ENCODE measurements around the gene DYNC1H1.
"Not testable (repeated sequence)": the region's sequence is repeated elsewhere in the genome, so short reads cannot be mapped to it uniquely, and the experiment has no call there.

DYNC1H1 gene

DNA sequence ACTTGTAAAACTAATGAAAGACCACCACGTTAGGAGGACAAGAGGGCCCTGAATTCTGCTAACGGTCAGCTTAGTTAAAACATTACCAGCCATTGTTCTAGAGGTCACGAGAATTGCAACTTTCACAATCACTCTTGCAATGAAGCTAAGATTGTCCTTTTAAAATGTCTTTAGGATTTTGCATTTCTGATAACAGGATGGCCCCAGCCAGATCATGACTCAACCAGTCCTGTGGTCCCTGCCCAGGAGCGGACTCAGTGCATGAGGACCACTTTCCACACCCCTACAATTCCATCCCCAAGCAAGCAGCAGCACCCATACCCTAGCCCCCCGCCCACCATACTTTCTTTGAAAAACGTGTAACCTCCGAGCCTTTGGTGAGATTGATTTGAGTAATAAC lies 93.8 kb downstream of the DYNC1H1 start:
- no peak for DNase-seq (ENCODE audit: extremely low read depth in 1 of 2, low read depth in 1 of 2)

DNA sequence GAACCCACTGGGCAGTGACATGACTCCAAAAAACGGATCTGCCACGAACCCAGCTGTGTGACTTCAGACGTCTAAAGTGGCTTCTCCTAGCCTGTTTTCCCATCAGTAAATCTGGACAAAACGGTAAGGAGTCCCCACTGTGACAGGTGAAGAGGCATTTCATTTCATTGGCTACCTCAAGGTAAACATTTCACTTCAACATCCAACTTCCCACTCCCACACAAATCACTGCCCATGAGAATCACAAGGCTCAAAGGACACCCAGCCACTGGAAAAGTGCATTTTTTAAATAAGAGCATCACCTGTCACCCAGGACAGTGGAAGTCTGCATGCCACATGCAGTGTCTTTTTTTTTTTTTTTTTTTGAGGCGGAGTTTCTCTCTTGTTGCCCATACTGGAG lies 94.6 kb downstream of the DYNC1H1 start:
- no peak for DNase-seq (ENCODE audit: extremely low read depth in 1 of 2, low read depth in 1 of 2)

DNA sequence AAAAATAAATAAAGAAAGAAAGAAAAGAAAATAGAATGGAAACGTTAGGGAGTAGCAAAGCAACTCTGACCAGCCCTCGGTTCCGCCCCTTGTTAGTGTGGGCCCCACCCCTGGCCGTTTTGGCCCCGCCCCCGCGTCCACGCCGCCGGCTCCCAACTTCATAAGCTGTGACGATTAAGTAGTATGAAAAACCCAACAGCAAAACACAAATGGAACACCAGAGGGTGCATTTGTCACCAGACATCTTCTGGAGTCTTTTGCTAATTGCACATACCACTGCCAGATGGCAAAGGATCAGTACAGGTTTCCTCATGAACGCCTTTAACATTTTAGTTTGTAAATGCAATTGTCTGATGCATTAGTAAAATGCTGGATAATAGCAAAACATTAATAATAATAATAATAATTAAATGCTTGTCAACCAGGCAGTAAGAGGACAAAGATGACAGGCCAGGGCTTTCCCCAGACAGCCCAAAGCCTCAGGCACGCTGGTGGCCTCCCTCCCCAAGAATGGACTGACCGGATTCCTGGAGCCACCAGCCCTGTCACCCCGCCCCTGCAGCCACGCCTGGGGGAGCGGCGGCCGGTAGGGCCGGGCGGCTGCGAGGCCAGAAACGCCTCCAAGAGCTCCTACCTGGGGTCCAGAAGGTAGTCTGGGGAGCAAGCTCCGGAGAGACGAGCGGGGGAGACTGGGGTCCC lies 98.9 kb downstream of the DYNC1H1 start:
- DNase-seq (ENCODE audit: extremely low read depth in 1 of 2, low read depth in 1 of 2) = peak; percentile 33 to 56

DNA sequence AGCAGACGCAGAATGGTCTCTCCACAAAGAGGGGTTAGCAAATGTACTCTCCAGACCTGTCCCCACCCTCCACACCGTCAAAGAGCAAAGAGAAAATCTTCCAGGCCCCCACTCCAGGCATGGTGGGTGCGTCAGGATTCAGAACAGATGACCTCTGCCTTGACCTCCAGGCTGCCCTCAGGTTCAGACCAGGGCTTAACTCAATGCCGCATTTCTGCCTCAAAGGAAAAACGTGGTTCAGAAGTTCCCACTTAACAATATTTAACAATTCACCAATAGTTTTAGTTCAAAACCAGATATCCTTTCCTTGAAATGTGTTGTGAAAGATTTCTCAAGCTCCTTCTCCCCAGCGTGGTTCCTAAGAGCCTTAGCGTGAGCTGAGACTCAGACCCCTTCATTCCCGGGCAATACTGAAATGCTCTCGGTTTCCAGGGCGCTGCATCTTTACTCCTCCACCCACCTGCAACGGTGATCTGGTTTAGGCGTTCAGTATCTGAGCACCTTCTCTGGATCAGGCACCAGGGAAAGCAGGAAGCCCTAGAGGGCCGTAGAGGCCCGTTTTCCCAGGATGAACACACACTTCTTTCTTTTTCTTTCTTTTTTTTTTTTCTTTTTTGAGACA lies 99.5 kb downstream of the DYNC1H1 start:
- DNase-seq (ENCODE audit: extremely low read depth in 1 of 2, low read depth in 1 of 2) = no peak

DNA sequence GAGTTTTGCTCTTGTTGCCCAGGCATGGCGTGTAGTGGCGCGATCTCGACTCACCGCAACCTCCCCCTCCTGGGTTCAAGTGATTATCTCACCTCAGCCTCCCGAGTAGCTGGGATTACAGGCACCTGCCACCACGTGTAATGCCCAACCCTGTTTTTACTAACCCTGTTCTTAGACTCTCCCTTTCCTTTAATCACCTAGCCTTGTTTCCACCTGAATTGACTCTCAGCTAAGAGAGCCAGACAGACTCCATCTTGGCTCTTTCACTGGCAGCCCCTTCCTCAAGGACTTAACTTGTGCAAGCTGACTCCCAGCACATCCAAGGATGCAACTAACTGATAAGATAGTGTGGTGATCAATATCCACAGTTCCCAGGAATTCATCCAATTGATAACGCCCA lies 100.2 kb downstream of the DYNC1H1 start:
- DNase-seq (ENCODE audit: extremely low read depth in 1 of 2, low read depth in 1 of 2) = not testable (repeated sequence)

DNA sequence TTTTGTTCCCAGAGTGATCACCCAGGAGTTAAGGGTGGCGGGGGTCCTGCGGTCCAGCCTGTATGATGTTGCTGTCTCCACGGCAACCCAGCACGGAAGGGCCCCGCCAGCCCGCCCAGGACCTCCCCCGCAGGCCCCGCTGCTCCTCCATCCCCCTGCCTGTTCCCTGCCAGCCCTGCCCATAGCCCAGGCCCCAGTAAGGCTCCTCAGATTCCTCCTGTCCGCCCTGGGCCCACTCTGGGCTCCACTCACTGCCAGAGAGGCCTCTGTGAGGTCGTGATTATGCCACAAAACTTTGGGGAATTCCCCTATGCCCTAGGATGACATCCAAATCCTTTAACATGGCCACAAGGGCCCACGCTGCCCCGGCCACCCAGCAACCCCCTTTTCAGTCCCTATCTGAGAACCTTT lies 101.7 kb downstream of the DYNC1H1 start:
- no peak for DNase-seq (ENCODE audit: extremely low read depth in 1 of 2, low read depth in 1 of 2)

DNA sequence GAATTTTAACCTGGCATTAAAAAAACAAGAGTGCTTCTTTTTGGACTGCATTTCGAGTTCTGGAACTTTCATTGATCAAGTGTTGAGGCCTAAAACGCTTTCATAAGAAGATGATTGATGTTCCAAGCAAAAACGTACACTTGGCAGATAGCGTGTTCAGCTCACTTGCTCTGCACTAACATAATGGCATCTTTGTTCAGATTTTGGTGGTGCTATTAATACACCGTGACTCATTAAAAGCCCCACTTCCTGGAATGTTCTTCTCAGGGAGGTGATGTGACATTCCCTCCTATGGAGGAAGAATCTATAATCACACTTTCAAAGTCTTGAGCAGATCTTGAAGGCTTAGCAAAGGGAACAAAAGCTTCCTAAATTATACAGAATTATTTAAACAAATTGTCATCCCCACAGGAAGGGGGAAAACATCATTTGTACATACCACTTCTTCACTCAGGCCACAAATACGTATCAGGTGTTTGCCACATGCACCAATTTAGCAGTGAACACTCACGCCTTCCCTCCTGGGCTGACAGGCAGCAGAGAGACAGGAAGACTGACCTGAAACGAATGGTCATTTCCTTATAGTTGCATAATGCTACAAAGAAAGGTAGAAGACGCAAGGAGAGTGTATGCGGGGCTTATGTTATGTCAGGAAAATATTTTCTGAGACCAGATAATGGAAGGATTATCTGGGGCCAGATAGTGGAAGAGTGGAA lies 107.1 kb downstream of the DYNC1H1 start:
- DNase-seq (ENCODE audit: extremely low read depth in 1 of 2, low read depth in 1 of 2) = no peak

DNA sequence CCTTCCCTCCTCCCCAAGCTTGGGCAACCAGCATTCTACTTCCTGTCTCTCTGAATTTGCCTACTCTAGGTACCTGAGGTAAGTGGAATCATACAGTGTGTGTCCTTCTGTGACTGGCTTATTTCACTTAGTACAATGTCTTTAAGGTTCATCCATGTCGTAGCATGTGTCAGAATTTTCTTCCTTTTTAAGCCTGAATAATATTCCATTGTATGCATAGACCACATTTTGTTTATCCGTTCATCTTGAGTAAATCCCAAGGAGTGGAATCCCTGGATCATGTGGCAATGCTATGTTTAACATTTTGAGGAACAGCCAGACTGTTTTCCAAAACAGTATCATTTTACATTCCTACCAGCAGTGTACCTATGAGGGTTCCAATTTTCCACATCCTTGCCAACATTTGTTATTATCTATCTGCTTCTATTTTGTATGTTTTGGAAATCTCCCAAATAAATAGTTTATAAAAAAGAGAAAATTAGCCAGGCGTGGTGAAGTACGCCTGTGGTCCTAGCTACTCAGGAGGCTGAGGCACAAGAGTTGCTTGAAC lies 110.1 kb downstream of the DYNC1H1 start:
- DNase-seq (ENCODE audit: extremely low read depth in 1 of 2, low read depth in 1 of 2) = no peak

DNA sequence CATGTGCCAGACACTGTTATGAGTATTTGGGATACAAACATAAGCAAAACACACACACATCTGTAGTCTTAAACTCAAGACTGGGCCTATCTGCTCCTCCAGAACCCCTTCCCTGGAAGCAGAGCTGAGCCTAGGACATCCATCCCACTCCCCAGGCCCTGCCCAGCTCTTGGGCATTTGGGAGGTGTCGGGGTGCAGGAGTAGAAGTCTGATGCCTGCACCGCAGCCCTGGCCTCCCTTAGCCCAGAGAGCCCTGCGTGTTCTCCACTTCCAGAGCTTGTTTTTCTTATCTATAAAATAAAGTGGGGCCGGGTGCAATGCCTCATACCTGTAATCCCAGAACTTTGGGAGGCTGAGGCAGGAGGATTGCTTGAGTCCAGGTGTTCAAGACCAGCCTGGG lies 110.8 kb downstream of the DYNC1H1 start:
- no peak for DNase-seq (ENCODE audit: extremely low read depth in 1 of 2, low read depth in 1 of 2)

DNA sequence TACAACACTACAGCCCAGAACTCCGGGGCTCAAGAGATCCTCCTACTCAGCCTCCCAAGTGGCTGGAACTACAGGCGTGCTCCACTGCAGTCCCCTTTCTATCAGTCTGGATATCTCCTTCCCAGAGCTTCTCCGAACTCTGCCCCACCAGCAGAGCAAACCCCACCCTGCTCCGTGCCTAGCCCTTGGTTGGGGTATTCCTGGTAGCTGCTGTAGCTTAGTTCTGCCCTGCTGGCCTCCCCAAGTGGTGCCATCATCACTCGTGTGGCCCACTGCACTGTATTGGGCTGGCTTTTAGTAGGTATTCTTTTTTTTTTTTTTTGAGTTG lies 113.0 kb downstream of the DYNC1H1 start:
- DNase-seq (ENCODE audit: extremely low read depth in 1 of 2, low read depth in 1 of 2) = no peak

DNA sequence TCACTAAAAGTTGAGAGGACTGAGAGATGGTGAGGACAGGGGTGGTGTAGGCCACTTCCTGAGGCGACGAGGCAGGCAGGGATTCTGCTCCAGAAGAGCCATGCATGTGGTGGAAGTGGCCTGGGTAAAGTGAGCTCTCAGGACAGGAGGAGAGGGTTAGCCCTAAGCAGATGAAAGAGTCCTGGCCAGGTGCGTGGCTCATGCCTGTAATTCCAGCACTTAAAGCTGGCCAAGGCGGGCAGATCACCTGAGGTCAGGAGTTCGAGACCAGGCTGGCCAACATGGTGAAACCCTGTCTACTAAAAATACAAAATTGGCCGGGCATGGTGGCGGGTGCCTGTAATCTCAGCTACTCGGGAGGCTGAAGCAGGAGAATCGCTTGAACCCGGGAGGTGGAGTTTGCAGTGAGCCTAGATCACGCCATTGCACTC lies 114.0 kb downstream of the DYNC1H1 start:
- not testable (repeated sequence) for DNase-seq (ENCODE audit: extremely low read depth in 1 of 2, low read depth in 1 of 2)

DNA sequence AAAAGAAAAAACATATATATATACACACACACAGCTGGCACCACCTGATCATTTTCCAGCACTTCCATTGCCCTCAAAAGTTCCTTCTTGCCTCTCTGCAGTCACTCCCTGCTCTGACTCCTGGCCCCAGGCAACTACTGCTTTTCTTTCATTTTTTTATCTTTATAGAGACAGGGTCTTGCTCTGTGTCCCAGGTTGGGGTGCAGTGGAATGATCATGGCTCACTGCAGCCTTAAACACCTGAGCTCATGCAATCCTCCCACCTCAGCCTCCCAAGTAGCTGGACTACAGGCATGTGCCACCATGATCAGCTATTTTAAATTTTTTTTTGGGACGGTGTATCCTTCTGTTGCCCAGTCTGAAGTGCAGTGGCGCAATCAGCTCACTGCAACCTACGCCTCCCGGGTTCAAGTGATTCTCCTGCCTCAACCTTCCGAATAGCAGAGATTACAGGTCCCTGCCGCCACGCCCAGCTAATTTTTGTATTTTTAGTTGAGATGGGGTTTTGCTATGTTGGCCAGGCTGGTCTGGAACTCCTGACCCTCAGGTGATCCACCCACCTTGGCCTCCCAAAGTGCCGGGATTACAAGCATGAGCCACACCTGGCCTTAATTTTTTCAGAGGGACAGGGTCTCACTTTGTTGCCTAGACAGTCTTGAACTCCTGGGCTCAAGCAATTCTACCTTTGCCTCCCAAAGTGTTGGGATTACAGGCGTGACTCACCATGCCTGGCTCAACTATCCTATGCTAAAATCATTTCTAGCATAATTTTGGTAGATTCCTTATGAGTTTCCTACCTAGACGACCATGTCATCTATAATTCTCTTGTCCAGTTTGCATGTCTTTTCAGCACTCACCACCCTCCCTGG lies 114.7 kb downstream of the DYNC1H1 start:
- no peak for DNase-seq (ENCODE audit: extremely low read depth in 1 of 2, low read depth in 1 of 2)

DNA sequence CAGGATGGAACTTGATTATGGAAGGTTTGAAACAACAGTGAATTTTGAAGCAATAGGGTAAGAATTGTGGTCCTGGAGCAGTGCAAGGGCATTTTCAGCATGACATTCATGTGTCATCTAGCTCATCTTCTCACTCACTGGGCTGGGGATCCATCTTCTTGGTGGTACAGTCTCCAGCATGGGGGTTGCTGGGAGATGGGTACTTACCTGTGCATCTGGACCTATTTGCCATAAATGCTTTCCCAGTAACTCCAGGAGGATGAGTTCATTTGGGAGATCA lies 115.3 kb downstream of the DYNC1H1 start:
- DNase-seq (ENCODE audit: extremely low read depth in 1 of 2, low read depth in 1 of 2) = no peak

DNA sequence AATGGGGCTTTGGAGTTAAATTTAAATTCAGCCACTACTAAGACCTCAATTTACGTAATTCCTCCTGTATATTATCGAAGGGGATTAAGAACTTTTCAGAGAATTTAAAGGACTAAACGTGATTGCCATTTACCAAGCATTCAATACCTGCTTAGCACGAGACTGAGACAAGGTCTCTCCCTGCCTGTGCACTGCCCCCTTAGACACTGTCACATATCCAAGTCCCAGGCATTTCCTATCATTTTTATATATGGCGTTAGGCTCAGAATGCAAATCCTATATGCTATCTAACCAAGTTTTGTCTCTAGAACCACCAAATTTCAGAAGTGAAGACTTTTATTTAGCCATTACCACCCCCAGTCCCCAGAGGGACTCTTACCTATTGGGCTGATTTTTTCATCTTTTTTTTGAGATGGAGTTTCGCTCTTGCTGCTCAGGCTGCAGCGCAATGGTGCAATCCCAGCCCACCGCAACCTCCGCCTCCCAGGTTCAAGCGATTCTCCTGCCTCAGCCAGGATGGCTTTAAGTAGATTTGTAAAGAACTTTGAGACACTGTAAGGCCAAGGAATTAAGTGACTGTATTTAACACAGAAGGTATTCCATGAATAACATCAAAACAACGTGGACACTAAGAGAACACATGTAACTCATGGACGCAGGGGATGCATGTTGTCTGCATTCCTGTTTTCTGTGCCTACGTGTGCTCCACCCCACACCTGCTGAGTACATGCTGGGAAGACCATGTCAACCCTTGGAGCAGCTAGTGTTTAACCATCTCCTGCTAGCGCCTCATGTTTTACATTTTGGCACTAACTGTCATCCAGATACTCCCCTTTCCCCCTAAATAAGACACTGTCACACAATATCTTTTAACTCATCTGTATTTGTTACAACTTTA lies 116.1 kb downstream of the DYNC1H1 start:
- no peak for DNase-seq (ENCODE audit: extremely low read depth in 1 of 2, low read depth in 1 of 2)

DNA sequence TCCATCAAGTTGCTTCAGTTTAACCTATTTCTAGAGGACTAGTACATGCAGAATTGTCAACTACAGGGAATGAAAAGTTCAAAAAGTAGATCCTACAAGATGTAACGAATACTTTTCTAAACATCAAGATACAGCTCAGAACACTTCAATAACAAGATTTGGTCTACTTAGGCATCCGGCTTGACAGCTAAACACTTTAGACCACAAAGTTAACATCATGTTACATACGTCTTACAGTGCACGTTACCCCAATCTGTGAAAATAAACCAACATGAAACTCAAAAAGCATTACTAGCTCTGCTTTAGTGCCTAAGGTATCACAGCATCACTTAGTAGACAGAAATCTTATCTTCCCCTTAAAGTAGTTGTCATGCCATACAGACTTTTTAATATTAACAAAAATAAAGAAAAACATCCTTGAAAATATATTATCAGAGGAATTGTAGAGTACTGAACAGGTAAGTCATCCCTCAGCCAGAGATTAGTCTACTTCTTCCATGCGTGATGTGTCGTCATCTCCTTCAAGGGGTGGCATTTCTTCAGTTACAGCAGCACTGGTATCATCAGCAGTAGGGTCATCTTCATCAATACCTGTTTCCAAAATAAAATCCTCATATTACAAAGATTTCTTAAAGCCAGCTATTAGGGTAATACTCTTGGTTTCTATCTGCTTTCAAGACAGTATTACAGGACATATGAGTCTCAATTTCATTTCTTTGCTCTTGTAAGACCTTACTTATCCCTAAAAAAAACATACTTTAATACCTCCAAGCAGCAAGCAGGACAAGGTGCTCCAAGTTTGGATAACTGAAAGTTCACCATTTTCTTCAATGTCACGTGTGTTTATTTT lies 117.1 kb downstream of the DYNC1H1 start:
- DNase-seq (ENCODE audit: extremely low read depth in 1 of 2, low read depth in 1 of 2) = no peak

DNA sequence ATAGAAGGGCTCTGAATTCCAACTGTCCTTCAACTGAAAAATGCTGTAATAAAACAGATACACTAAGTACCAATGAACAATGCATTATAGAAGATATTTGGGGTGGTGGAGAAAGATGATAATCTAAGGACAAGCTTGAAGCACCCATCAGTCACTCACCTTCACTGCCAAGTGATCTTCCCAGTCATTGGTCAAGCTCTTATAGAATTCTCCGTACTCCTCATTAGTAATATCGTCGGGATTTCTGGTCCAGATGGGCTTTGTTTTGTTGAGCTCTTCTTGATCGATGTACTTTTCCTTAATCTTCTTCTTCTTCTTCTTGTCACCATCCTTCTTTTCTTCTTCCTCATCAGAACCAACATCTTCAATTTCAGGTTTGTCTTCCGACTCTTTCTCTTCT lies 120.1 kb downstream of the DYNC1H1 start:
- DNase-seq (ENCODE audit: extremely low read depth in 1 of 2, low read depth in 1 of 2) = not testable (repeated sequence)

DNA sequence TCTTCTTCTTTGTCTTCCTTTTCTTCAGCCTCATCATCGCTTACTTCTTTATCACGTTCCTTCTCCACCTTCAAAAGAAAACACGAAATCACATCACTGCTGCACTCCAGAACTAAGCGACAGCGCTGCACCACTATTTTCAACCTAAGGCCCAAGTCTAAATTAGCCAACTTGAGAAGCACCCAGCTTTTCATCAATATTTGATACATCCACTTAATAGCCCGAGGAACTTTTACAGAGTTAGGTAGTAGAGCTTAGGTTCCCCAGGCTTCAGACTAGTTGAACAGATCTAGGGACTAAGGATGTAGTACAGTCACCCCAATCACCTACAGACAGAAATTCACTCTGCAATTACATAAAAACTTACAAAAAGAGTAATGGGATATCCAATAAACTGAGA lies 120.6 kb downstream of the DYNC1H1 start:
- DNase-seq (ENCODE audit: extremely low read depth in 1 of 2, low read depth in 1 of 2) = no peak

DNA sequence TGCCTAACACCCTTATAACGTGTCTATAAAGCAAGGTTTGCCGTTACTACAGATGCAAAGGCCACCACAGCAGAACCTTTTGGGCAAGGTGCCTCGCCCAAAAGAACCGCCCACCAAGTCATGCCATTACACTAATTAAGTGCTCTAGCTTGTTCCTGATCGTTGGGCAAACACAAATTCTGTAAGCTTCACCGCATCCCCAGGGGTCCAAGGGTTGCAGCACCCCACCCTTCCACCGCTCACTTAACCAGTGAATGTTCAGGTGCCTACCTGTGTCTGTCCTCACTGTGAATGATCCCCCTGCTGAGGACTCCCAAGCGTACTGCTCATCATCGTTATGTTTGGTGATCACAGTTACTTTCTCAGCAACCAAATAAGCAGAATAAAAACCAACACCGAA lies 121.1 kb downstream of the DYNC1H1 start:
- no peak for DNase-seq (ENCODE audit: extremely low read depth in 1 of 2, low read depth in 1 of 2)

DNA sequence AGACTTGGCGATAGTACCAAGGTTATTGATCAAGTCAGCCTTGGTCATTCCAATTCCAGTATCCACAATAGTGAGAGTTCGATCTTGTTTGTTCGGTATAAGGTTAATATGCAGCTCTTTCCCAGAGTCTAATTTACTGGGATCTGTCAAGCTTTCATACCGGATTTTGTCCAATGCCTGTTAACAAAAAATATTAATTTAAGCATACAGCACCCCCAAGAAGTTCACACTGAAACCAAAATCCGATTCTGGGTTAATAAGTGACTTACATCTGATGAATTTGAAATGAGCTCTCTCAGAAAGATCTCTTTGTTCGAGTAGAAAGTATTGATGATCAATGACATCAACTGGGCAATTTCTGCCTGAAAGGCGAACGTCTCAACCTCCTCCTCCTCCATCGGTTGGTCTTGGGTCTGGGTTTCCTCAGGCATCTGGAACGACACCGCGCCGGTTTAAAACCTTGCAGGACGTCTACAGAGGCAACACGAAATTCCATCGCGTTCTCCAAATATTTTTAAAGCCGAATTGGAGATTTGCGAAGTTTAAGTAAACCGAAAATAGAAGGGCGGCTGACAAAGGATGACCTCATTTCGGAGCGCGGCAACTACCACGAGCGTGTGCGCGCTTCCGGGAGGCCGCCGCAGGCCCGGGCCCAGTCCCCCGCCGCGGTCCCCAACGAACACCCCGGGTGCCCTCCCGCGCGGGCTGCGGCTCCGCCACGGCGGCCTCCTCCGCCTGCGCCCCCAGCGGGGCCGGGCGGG lies 121.8 kb downstream of the DYNC1H1 start:
- peak in 1 of 2 donors; percentile 48 for DNase-seq (ENCODE audit: extremely low read depth in 1 of 2, low read depth in 1 of 2)
